ENCODE results near the gene FMN2.

The FMN2 gene

GRCh38 chr1:240426051-240426450 is 334.4 kb downstream of the FMN2 start:
- no peak for DNase-seq (ENCODE audit: low spot score)
- TF ChIP-seq, protein P1, sequence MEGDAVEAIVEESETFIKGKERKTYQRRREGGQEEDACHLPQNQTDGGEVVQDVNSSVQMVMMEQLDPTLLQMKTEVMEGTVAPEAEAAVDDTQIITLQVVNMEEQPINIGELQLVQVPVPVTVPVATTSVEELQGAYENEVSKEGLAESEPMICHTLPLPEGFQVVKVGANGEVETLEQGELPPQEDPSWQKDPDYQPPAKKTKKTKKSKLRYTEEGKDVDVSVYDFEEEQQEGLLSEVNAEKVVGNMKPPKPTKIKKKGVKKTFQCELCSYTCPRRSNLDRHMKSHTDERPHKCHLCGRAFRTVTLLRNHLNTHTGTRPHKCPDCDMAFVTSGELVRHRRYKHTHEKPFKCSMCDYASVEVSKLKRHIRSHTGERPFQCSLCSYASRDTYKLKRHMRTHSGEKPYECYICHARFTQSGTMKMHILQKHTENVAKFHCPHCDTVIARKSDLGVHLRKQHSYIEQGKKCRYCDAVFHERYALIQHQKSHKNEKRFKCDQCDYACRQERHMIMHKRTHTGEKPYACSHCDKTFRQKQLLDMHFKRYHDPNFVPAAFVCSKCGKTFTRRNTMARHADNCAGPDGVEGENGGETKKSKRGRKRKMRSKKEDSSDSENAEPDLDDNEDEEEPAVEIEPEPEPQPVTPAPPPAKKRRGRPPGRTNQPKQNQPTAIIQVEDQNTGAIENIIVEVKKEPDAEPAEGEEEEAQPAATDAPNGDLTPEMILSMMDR (IDR thresholded peaks at IDR 0.05; ENCODE audit: borderline replicate concordance, control extremely low read depth, extremely low read depth, insufficient read depth, missing control alignments) = no peak
- in situ Hi-C loops (cut with MboI; ENCODE audit: low sequenced_read_pairs, unreplicated experiment) = no loop called here

DNA sequence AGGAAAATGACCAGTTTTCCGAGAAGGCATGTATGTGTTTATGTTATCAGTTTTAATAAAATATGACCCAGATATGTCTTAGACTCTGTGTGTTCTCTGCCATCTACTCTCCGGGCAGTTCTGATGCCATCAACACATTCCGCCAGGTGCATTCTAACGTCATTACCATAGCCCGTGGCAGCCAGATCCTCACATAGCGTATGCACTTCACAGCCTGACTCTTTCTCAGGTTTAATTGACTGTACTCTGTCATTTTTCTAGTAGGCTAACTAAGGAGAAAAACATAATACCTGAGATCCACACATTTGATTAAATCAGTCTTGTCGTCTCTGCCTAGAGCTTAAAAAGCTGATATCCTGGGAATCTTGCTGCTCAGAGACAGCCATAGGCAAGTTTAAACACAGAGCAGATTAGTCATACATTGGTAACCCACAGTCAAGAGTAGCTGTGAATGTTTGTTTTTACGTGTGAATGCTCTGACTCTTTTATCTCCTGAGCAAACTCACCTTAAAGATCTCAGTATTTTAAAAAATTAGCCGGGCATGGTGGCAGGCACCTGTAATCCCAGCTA is 344.4 kb downstream of the FMN2 start:
- in situ Hi-C loops (cut with MboI; ENCODE audit: low sequenced_read_pairs, unreplicated experiment) = no loop called here
- TF ChIP-seq, protein P1 (IDR thresholded peaks at IDR 0.05; ENCODE audit: borderline replicate concordance, control extremely low read depth, extremely low read depth, insufficient read depth, missing control alignments) = no peak
- no peak for DNase-seq (ENCODE audit: low spot score)

- TF ChIP-seq, protein P1 (IDR thresholded peaks at IDR 0.05; ENCODE audit: borderline replicate concordance, control extremely low read depth, extremely low read depth, insufficient read depth, missing control alignments) = no peak
- in situ Hi-C loops (cut with MboI; ENCODE audit: low sequenced_read_pairs, unreplicated experiment) = no loop called here
- DNase-seq (ENCODE audit: low spot score) = no peak
Measured at GRCh38 chr1:240441669-240442068, 350.0 kb downstream of the FMN2 start.

- in situ Hi-C loops (cut with MboI; ENCODE audit: low sequenced_read_pairs, unreplicated experiment) = no loop called here
- DNase-seq (ENCODE audit: low spot score) = no peak
- TF ChIP-seq, protein P1 (IDR thresholded peaks at IDR 0.05; ENCODE audit: borderline replicate concordance, control extremely low read depth, extremely low read depth, insufficient read depth, missing control alignments) = no peak
Measured at GRCh38 chr1:240445369-240445768, 353.7 kb downstream of the FMN2 start.

DNA sequence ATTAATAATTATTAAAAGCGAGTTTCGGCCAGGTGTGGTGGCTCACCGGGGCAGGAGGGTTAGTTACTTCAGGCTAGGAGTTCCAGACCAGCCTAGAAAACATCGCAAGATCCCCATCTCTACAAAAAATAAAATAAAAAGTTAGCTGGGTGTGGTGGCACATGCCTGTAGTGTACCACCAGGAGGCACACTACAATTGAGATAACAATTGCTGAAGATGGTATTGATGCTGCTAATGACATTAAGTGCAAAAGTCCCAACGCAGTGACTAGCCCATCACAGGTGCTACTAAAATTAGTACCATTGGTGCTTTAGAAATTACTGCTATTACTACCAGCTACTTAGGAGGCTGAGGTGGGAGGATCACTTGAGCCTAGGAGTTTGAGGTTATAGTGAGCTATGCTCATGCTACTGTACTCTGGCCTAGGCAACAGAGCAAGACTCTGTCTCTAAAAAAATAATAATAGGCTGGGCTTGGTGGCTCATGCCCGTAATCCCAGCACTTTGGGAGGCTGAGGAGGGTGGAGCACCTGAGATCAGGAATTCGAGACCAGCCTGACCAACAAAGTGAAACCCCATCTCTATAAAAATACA is 363.6 kb downstream of the FMN2 start:
- DNase-seq (ENCODE audit: low spot score) = no peak
- in situ Hi-C loops (cut with MboI; ENCODE audit: low sequenced_read_pairs, unreplicated experiment) = no loop called here
- TF ChIP-seq, protein P1 (IDR thresholded peaks at IDR 0.05; ENCODE audit: borderline replicate concordance, control extremely low read depth, extremely low read depth, insufficient read depth, missing control alignments) = no peak

DNA sequence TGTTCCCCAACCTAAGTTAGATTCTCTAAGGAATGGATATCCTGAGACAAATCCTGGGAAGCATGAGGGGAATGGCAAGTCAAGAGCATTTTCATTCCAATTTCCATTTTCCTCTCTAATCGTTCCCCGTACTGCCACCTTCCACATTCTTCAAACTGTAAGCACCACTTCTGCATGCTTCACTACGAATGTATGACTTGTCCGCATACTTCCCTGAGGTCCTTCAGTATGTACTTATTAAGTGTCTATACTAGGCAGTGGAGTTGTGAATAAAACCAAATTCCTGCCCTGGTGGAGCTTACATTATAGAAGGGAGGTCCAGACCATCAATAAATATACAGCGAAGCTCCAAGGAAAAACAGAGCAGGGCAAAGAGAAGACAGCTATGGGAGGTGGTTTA is 365.5 kb downstream of the FMN2 start:
- DNase-seq (ENCODE audit: low spot score) = no peak
- TF ChIP-seq, protein P1 (IDR thresholded peaks at IDR 0.05; ENCODE audit: borderline replicate concordance, control extremely low read depth, extremely low read depth, insufficient read depth, missing control alignments) = no peak
- in situ Hi-C loops (cut with MboI; ENCODE audit: low sequenced_read_pairs, unreplicated experiment) = no loop called here
